ENCODE data around the gene LRRK2.

DNA sequence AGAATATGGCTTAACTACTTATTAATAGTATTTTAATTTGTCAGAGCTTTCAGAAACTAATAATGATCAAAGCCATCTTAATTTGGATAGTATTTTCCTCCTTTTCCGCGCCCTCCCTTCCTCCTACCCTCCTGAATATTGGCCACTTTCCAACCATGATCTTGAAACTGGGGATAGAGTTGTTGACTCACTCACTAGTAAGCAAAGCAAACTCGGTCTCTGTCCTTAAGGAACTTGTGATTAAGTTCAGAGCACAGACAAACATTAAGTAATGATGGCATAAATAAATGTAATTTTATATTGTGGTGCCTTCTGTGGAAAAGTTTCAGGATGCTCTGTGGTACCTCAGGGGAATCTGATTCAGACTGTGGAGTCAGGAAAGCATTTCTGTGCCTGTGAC, 75.7 kb downstream of the LRRK2 start:
- TF ChIP-seq FOXM1 (IDR thresholded peaks at IDR 0.05; ENCODE audit: borderline replicate concordance) (no peak), BHLHE40 (IDR thresholded peaks at IDR 0.05; ENCODE audit: borderline replicate concordance) (no peak)

All from HEK293T (cell line).